H1 (cell line): Measurements from ENCODE around the gene GID8. TPM values are rescaled to one million over a fixed set of nuclear protein-coding genes. Genes with fewer than 3 reads are reported as not detected.

Source experiments
- CTCF ChIA-PET: fragments of 300-600 bp; sonication (Branson Sonifier 250); formaldehyde crosslinking; loops from one replicate; lab custom pipeline; 2021; ENCODE audit not compliant: partially characterized antibody; lab: Charles Lee
- POLR2A ChIA-PET: fragments of 300-600 bp; sonication (Branson Sonifier 250); formaldehyde crosslinking; loops from one replicate; lab custom pipeline; 2021; ENCODE audit warnings: inconsistent platforms; ENCODE audit not compliant: partially characterized antibody; lab: Charles Lee
- DNase-seq, 2 experiments: peaks; one replicate each; pipeline versions ENCODE4 v3.0.0 to v3.0.0-alpha.2; 2010 to 2022; ENCODE audit warnings: low spot score in 2 of 2, low read depth in 1 of 2, mixed read lengths in 1 of 2
- FAIRE-seq: peaks from 2 replicates; lab custom pipeline; 2011; peaks lifted over from hg19 to GRCh38; lab: Jason Lieb, UNC
- H2AFZ ChIP-seq: 2 replicates; pipeline ENCODE4 v1.8.1; 2012; ENCODE audit warnings: low read length, inconsistent platforms
- H2AK5ac ChIP-seq: 2 replicates; pipeline ENCODE4 v1.6.1; 2013; ENCODE audit warnings: low read depth, low read length
- H2BK120ac ChIP-seq: replicated peaks from 2 replicates; pipeline ENCODE3; 2013; ENCODE audit warnings: low read depth, low read length, inconsistent platforms
- H2BK12ac ChIP-seq: 2 replicates; pipeline ENCODE4 v1.6.1; 2013; ENCODE audit warnings: low read depth, low read length
- H2BK15ac ChIP-seq: 2 replicates; pipeline ENCODE4 v1.6.1; 2013; ENCODE audit warnings: low read length
- H2BK20ac ChIP-seq: 2 replicates; pipeline ENCODE4 v1.6.1; 2013; ENCODE audit warnings: low read length
- H2BK5ac ChIP-seq: 2 replicates; pipeline ENCODE4 v1.6.1; 2013; ENCODE audit warnings: low read depth, low read length
- H3K14ac ChIP-seq: 2 replicates; pipeline ENCODE4 v1.6.1; 2013; ENCODE audit warnings: inconsistent platforms; ENCODE audit not compliant: insufficient read length
- H3K18ac ChIP-seq: 2 replicates; pipeline ENCODE4 v1.6.1; 2013; ENCODE audit warnings: low read length; ENCODE audit errors: extremely low read depth
- H3K23ac ChIP-seq: 2 replicates; pipeline ENCODE4 v1.6.1; 2013; ENCODE audit warnings: inconsistent platforms; ENCODE audit not compliant: insufficient read length
- H3K23me2 ChIP-seq: 2 replicates; pipeline ENCODE4 v1.6.1; 2013; ENCODE audit warnings: low read depth, low read length
- H3K27ac ChIP-seq: 2 replicates; pipeline ENCODE4 v1.6.1; 2011; ENCODE audit warnings: low read depth, low read length, inconsistent platforms
- H3K27me3 ChIP-seq, 4 experiments: replicated peaks in 1 of 4; 1 replicate in 1 of 4; 2 replicates in 3 of 4; pipeline versions ENCODE4 v1.6.1 to v1.8.1; 2011 to 2013; ENCODE audit warnings: low read length in 3 of 4, mild to moderate bottlenecking in 3 of 4, inconsistent platforms in 2 of 4, mixed read lengths in 2 of 4, moderate library complexity in 1 of 4; ENCODE audit not compliant: control insufficient read depth in 3 of 4, insufficient read depth in 3 of 4; ENCODE audit errors: extremely low read depth in 1 of 4
- H3K36me3 ChIP-seq, 4 experiments: 2 replicates each; pipeline versions ENCODE4 v1.6.1 to v1.8.1; 2011 to 2013; ENCODE audit warnings: mild to moderate bottlenecking in 4 of 4, low read length in 3 of 4, moderate library complexity in 2 of 4, control low read depth in 1 of 4, inconsistent platforms in 1 of 4; ENCODE audit not compliant: insufficient read depth in 4 of 4, control insufficient read depth in 2 of 4
- H3K4ac ChIP-seq: replicated peaks from 2 replicates; pipeline ENCODE3; 2013; ENCODE audit warnings: low read length, low read depth, mixed read lengths, inconsistent platforms; ENCODE audit not compliant: insufficient read length
- H3K4me1 ChIP-seq, 4 experiments: replicated peaks in 1 of 4; 1 replicate in 1 of 4; 2 replicates in 3 of 4; pipeline versions ENCODE4 v1.6.1 to v1.8.1; 2011 to 2013; ENCODE audit warnings: low read length in 3 of 4, inconsistent platforms in 2 of 4, mixed read lengths in 1 of 4; ENCODE audit not compliant: insufficient read depth in 4 of 4, control insufficient read depth in 3 of 4
- H3K4me2 ChIP-seq, 2 experiments: 2 replicates each; pipeline versions ENCODE4 v1.6.1 to v1.8.1; 2011 to 2013; ENCODE audit warnings: low read depth in 2 of 2, low read length in 2 of 2, control low read depth in 1 of 2, inconsistent platforms in 1 of 2, mild to moderate bottlenecking in 1 of 2; ENCODE audit not compliant: insufficient read depth in 1 of 2
- H3K4me3 ChIP-seq, 4 experiments: fragments of 200-600, 300-600 bp in 1 of 4; sonication (generic), shearing (Covaris generic), sonication (Bioruptor Twin) in 1 of 4; 2 replicates each; pipeline versions ENCODE4 v1.5.1 to v1.8.1; 2011 to 2016; ENCODE audit warnings: low read length in 4 of 4, low read depth in 3 of 4, control low read depth in 2 of 4, inconsistent platforms in 2 of 4, mild to moderate bottlenecking in 2 of 4, mixed read lengths in 1 of 4, moderate library complexity in 1 of 4; ENCODE audit not compliant: insufficient read depth in 2 of 4; ENCODE audit errors: extremely low read depth in 1 of 4
- H3K56ac ChIP-seq: replicated peaks from 2 replicates; pipeline ENCODE3; 2013; ENCODE audit warnings: low read depth, mild to moderate bottlenecking, mixed read lengths, low read length, inconsistent platforms; ENCODE audit not compliant: insufficient read length
- H3K79me1 ChIP-seq: 2 replicates; pipeline ENCODE4 v1.6.1; 2013; ENCODE audit warnings: low read depth, low read length, control low read depth
- H3K79me2 ChIP-seq, 2 experiments: 2 replicates each; pipeline versions ENCODE4 v1.6.1 to v1.8.1; 2012 to 2013; ENCODE audit warnings: low read length in 2 of 2, mild to moderate bottlenecking in 2 of 2, inconsistent platforms in 1 of 2; ENCODE audit not compliant: insufficient read depth in 2 of 2, control insufficient read depth in 1 of 2
- H3K9ac ChIP-seq, 4 experiments: replicated peaks in 1 of 4; 1 replicate in 1 of 4; 2 replicates in 3 of 4; pipeline versions ENCODE4 v1.6.1 to v1.8.1; 2011 to 2013; ENCODE audit warnings: low read depth in 3 of 4, low read length in 3 of 4, control low read depth in 2 of 4, mild to moderate bottlenecking in 2 of 4, moderate library complexity in 2 of 4, inconsistent platforms in 1 of 4; ENCODE audit errors: extremely low read depth in 1 of 4
- H3K9me3 ChIP-seq, 2 experiments: 2 replicates each; pipeline versions ENCODE4 v1.6.1 to v1.8.1; 2012 to 2013; ENCODE audit warnings: mild to moderate bottlenecking in 2 of 2, moderate library complexity in 2 of 2, control low read depth in 1 of 2, inconsistent platforms in 1 of 2, low read depth in 1 of 2, low read length in 1 of 2, mixed read lengths in 1 of 2; ENCODE audit not compliant: insufficient read depth in 2 of 2
- H4K20me1 ChIP-seq, 2 experiments: replicated peaks in 1 of 2; 2 replicates each; pipeline versions ENCODE3 to v1.8.1; 2011 to 2013; ENCODE audit warnings: inconsistent platforms in 2 of 2, low read length in 2 of 2, mild to moderate bottlenecking in 1 of 2; ENCODE audit not compliant: insufficient read depth in 2 of 2, control insufficient read depth in 1 of 2
- H4K5ac ChIP-seq: 2 replicates; pipeline ENCODE4 v1.6.1; 2013; ENCODE audit warnings: low read length, low read depth, mixed read lengths, inconsistent platforms; ENCODE audit not compliant: insufficient read length
- H4K8ac ChIP-seq: 2 replicates; pipeline ENCODE4 v1.8.0; 2013; ENCODE audit warnings: mild to moderate bottlenecking, moderate library complexity, low read length, inconsistent platforms; ENCODE audit not compliant: insufficient read depth; ENCODE audit errors: extremely low read depth
- H4K91ac ChIP-seq: replicated peaks from 2 replicates; pipeline ENCODE3; 2013; ENCODE audit warnings: low read length, mixed read lengths, inconsistent platforms; ENCODE audit not compliant: insufficient read length
- ASH2L ChIP-seq: fragments of 200-600, 300-600 bp; sonication (generic); IDR thresholded peaks from one replicate; pipeline ENCODE4 v1.7.1; 2017; ENCODE audit warnings: low read length
- BCL11A ChIP-seq, 2 experiments: IDR thresholded peaks; one replicate each; pipeline ENCODE4 v1.6.1; 2011; ENCODE audit warnings: low read depth in 2 of 2, low read length in 2 of 2, mild to moderate bottlenecking in 2 of 2
- CBX8 ChIP-seq: fragments of 300-800, 300-1000 bp; sonication (generic); IDR thresholded peaks from 2 replicates; pipeline ENCODE4 v1.7.1; 2016; ENCODE audit warnings: low read depth, low read length, borderline replicate concordance
- CEBPB ChIP-seq: IDR thresholded peaks from 2 replicates; pipeline ENCODE4 v1.6.1; 2012; ENCODE audit warnings: low read depth, low read length
- CHD1 ChIP-seq: IDR thresholded peaks from 2 replicates; pipeline ENCODE4 v1.6.1; 2012; ENCODE audit warnings: low read depth, low read length, improper control_type of control experiment
- CREB1 ChIP-seq: IDR thresholded peaks from 2 replicates; pipeline ENCODE4 v1.6.1; 2012; ENCODE audit warnings: inconsistent platforms
- E2F6 ChIP-seq: IDR thresholded peaks from 2 replicates; pipeline ENCODE4 v1.6.1; 2012; ENCODE audit warnings: inconsistent platforms
- EGR1 ChIP-seq: IDR thresholded peaks from 2 replicates; pipeline ENCODE4 v1.6.1; 2011; ENCODE audit warnings: low read depth, low read length, borderline replicate concordance
- FOSL1 ChIP-seq: IDR thresholded peaks from 2 replicates; pipeline ENCODE4 v1.6.1; 2011; ENCODE audit warnings: mild to moderate bottlenecking, low read depth, low read length, moderate library complexity; ENCODE audit not compliant: insufficient read depth
- JUN ChIP-seq: IDR thresholded peaks from 2 replicates; pipeline ENCODE4 v1.6.1; 2011; ENCODE audit warnings: low read depth, mild to moderate bottlenecking, improper control_type of control experiment, low read length
- NRF1 ChIP-seq: IDR thresholded peaks from 2 replicates; pipeline ENCODE4 v1.6.1; 2011; ENCODE audit warnings: mild to moderate bottlenecking, low read depth, low read length, improper control_type of control experiment
- POLR2A ChIP-seq, 2 experiments: IDR thresholded peaks; 1 replicate in 1 of 2; 2 replicates in 1 of 2; pipeline ENCODE4 v1.6.1; 2011; ENCODE audit warnings: low read depth in 2 of 2, low read length in 2 of 2, mild to moderate bottlenecking in 2 of 2; ENCODE audit errors: control extremely low read depth in 1 of 2
- TBP ChIP-seq: IDR thresholded peaks from 2 replicates; pipeline ENCODE4 v1.6.1; 2011; ENCODE audit warnings: low read depth, low read length, improper control_type of control experiment
- TCF12 ChIP-seq: IDR thresholded peaks from 2 replicates; pipeline ENCODE4 v1.6.1; 2011; ENCODE audit warnings: low read depth, mild to moderate bottlenecking, low read length
- WGBS, 2 experiments: shearing (Covaris generic) in 1 of 2; methylation state at CpG; one replicate each; pipeline versions ENCODE4 v1.1.6 to v1.1.7; 2013 to 2015; ENCODE audit warnings: low lambda C conversion rate in 2 of 2, mixed read lengths in 2 of 2, inconsistent platforms in 1 of 2, low coverage in 1 of 2, missing lambda C conversion rate in 1 of 2; ENCODE audit not compliant: insufficient replicate concordance in 2 of 2, insufficient coverage in 1 of 2, insufficient read length in 1 of 2; ENCODE audit errors: extremely low coverage in 1 of 2, missing lambda C conversion rate in 1 of 2; 5-methylcytosine and 5-hydroxymethylcytosine counted together
- polyA plus RNA-seq, 7 experiments: library from polyadenylated mRNA; depleted of rRNA in 3 of 7; stranded (reverse) in 5 of 7; unstranded in 2 of 7; fragments of >200 nt in 5 of 7; fragments of 200-250 nt in 2 of 7; gene quantifications; 1 replicate in 5 of 7; 2 replicates in 1 of 7; 4 replicates in 1 of 7; pipeline versions ENCODE4 v1.2.1 to v1.2.3, GENCODE V29; 2011 to 2013; ENCODE audit warnings: missing spikeins in 2 of 7, mixed read lengths in 2 of 7
- total RNA-seq: library from RNA; stranded (reverse); fragmentation: NEBNext Ultra II Directional; extraction: Animal tissue kit (Norgen Biotek cat#: 25700); gene quantifications from 2 replicates; pipeline ENCODE4 v1.2.1, GENCODE V29; 2021

Gene GID8
- total and polyA plus RNA-seq, 2 of the 8 experiments (the other 6 are each of a cell fraction or from before 2014, with no cell fraction given): 39.7 to 72.9 TPM

- Histone ChIP-seq H2AK5ac (no peak overlapping the region), H4K5ac (no peak overlapping the region), H3K23ac (no peak overlapping the region), H2BK120ac (no peak overlapping the region), H3K18ac (no peak overlapping the region), H3K23me2 (no peaks in the 10 kb centered on the region), H3K14ac (no peak overlapping the region), H3K79me1 (no peaks in the 10 kb centered on the region; the same call in 1 of the 2 replicates), H2BK12ac (no peak overlapping the region), H3K56ac (no peak overlapping the region), H2BK15ac (no peak overlapping the region), H2AFZ (no peak overlapping the region), H3K4me3 (no peak overlapping the region), H2BK20ac (no peak overlapping the region), H2BK5ac (no peak overlapping the region), H3K4me2 (no peak overlapping the region), H3K9me3 (no peaks in the 10 kb centered on the region), H3K27ac (no peak overlapping the region), H4K8ac (no peak overlapping the region), H4K20me1 (peaks cover 0 to 1% of the 10 kb centered on the region in 2 experiments), H3K27me3 (peaks cover 0 to 3% (median 0%) of the 10 kb centered on the region in 4 experiments; a peak in 3 of 7 replicates), H4K91ac (no peak overlapping the region), H3K79me2 (no peaks in the 10 kb centered on the region), H3K4ac (no peak overlapping the region), H3K9ac (no peak overlapping the region), H3K36me3 (no peaks in the 10 kb centered on the region), H3K4me1 (peaks cover 0 to 10% (median 6%) of the 10 kb centered on the region in 4 experiments; a peak in 3 of 7 replicates)
- FAIRE-seq (no peak), DNase-seq (no peak)
- TF ChIP-seq CREB1 (no peak), TBP (no peak), CEBPB (no peak), JUN (no peak), FOSL1 (no peak), CHD1 (no peak), EGR1 (no peak), E2F6 (no peak), ASH2L (no peak), NRF1 (no peak), CBX8 (no peak), POLR2A (IDR thresholded peaks at IDR 0.05; ENCODE audit: control extremely low read depth in 1 of 2, low read depth in 2 of 2, low read length in 2 of 2) (no peak), BCL11A (IDR thresholded peaks at IDR 0.05; ENCODE audit: low read depth in 2 of 2, low read length in 2 of 2) (no peak), TCF12 (no peak)
- CTCF ChIA-PET: interaction anchor here (0.6 to 2.3 kb wide), 3 partner anchors 12 to 64 kb away, joined by 3 to 10 read pairs (median 8); no protein-coding TSS in a partner anchor
- POLR2A ChIA-PET: no interaction called here
- 86% methylated on average over 6 of the region's 6 CpGs; no CpG with 5 or more reads in 1 of the 2 experiments for WGBS, 2 experiments
Measured at GRCh38 chr20:62991863-62992262, 53.9 kb downstream of the GID8 start.
